HG03520 (cell line): Measurements from ENCODE around the gene MPRIP.
"Not testable (repeated sequence)": the region's sequence is repeated elsewhere in the genome, so short reads cannot be mapped to it uniquely, and the experiment has no call there.

Source experiments
- ATAC-seq: cut with Tn5 transposase; IDR thresholded peaks from one replicate; pipeline ENCODE4 v1.9.1; 2021; ENCODE audit warnings: mild to moderate bottlenecking, moderate library complexity; ENCODE audit not compliant: unreplicated experiment

The MPRIP gene, protein sequence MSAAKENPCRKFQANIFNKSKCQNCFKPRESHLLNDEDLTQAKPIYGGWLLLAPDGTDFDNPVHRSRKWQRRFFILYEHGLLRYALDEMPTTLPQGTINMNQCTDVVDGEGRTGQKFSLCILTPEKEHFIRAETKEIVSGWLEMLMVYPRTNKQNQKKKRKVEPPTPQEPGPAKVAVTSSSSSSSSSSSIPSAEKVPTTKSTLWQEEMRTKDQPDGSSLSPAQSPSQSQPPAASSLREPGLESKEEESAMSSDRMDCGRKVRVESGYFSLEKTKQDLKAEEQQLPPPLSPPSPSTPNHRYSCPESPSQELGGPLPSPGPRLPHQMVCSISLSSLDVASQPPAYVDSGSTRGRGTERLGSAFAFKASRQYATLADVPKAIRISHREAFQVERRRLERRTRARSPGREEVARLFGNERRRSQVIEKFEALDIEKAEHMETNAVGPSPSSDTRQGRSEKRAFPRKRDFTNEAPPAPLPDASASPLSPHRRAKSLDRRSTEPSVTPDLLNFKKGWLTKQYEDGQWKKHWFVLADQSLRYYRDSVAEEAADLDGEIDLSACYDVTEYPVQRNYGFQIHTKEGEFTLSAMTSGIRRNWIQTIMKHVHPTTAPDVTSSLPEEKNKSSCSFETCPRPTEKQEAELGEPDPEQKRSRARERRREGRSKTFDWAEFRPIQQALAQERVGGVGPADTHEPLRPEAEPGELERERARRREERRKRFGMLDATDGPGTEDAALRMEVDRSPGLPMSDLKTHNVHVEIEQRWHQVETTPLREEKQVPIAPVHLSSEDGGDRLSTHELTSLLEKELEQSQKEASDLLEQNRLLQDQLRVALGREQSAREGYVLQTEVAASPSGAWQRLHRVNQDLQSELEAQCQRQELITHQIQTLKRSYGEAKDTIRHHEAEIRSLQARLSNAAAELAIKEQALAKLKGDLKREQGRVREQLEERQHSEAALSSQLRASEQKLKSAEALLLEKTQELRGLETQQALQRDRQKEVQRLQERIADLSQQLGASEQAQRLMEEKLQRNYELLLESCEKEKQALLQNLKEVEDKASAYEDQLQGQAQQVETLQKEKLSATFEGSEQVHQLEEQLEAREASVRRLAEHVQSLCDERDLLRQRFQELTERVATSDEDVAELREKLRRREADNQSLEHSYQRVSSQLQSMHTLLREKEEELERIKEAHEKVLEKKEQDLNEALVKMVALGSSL (N-terminal part only)

GRCh38 chr17:17042384-17042736 is at the start of gene MPRIP:
Gene MPRIP, plus strand, starts transcription at chr17:17042457. Its CDS starts 392 bp downstream, at chr17:17042849.
- ATAC-seq: no peak

GRCh38 chr17:16994631-16995030 is 47.6 kb upstream of the MPRIP start:
- ATAC-seq: no peak

GRCh38 chr17:16995930-16996329 is 46.3 kb upstream of the MPRIP start:
- no peak for ATAC-seq

DNA sequence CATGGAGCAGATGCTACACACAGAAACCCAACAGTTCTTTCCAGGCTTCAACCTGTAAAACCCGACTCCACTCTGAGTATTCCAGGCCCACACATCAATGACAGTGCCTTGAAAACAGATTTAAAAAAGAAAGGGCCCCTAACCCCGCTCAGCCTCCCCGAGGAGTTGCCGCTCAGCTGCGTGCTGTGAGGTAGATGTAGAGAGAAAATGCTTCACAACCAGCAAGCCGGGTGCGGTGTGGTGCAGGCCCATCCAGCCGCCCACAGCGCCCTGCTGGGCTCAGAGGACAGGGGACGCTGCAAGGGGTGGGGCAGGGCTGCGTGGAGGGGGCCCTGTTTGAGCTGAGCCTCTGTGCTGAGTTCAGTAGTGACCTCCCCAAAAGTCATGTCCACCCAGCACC is 45.5 kb upstream of the MPRIP start:
- not testable (repeated sequence) for ATAC-seq

DNA sequence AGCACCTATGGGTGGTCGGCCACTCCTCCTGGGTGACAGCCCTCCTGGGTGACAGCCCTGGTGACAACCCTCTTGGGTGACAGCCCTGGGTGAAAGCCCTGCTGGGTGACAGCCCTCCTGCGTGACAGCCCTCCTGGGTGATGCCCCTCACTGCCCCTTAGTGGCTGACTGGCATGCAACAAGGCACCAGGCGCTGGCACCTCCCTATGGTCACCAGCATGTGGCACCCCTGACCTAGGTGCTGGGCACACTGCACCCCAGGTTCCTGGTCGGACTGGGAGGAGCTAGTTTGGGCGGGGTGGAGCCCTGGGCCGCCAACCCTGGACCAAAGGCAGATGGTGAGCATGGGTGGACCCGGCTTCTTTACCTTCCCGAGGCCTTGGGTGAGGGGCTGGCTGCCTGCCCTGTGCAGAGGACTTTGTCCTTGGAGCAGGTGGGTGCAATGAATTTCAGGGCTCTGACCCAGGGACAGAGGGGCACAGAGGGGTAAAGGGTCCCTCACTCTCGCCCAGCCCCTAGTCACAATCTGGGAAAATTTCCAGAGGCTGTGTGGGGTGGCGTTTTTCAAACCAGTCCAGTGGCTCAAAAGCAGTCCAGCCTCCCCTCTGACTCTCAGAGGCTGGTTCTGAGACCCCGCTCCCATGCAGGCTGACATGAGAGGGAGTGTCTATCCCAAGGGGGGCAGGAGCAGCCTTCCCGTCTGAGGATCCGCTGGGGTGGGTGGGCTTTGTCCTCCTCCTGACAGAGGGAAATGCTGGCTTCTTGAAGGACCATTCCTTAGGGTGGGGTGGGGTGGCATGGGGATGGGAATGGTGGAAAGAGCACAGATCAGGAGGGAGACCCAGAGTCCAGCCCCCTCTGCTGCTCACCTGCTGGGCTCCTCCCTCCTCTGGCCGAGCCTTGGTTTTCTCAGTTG is 44.5 kb upstream of the MPRIP start:
- no peak for ATAC-seq

DNA sequence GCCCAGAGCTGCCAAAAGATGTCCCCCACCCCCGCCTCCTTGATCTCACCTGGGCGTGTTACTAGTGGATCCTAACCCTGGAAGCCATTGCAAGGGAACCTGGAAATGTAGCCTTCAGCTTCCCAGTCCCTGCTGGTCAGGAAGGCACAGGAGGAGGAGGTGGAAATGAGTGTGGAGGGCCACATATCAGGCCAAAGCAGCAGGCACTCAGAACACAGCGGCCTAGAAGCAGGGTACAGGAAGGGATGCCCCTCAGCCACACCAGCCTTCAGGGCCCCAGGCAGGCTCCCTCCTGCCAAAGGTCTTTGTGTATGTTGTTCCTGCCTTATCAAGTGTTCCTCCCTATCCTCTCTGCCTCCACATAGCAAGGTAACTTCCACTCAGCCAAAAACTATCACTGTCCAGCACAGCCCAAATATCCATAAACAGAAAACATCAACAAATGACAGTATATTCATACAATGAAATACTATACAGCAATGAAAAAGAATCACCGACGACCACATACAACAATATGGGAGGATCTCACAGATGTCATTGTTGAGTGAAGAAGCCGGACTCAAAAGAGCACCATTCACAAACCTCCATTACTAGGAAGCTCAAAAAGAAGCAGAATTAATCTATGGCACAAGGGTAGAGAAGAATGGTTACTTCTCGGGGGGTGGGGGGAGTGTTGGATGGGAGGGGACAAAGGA is 42.2 kb upstream of the MPRIP start:
- no peak for ATAC-seq

DNA sequence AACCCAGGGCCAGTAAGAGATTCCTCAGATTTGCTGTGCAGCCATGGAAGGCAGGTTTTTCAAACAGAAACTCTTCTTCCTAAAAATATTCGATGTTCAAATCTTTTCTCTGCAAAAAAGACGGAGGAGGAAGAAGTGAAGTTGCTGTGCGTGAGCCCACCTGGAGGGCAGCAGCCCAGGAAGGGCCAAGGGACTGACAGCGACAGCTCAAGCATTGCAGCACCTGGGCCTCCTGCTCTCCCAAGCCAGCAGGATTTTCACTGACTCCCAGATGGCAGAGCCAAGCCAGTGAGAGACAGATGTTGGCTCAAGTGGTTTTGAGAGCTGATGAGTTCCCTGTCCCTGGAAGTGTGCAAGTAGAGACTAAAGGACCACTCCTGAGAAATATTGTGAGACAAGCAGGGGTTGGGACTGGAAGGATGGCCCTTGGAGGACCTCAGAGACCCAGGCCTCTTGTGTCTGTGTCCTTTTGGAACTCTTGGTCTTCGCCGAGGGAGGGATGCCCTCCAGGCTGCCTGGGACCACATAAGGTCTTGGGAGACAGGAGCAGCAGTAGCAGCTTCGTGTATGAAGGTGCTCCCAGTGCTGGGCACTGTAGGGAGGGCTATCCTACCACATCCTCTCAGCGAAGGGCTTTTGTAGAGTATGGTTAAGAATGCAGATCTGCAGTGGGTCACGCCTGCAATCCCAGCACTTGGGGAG is 41.0 kb upstream of the MPRIP start:
- no peak for ATAC-seq

DNA sequence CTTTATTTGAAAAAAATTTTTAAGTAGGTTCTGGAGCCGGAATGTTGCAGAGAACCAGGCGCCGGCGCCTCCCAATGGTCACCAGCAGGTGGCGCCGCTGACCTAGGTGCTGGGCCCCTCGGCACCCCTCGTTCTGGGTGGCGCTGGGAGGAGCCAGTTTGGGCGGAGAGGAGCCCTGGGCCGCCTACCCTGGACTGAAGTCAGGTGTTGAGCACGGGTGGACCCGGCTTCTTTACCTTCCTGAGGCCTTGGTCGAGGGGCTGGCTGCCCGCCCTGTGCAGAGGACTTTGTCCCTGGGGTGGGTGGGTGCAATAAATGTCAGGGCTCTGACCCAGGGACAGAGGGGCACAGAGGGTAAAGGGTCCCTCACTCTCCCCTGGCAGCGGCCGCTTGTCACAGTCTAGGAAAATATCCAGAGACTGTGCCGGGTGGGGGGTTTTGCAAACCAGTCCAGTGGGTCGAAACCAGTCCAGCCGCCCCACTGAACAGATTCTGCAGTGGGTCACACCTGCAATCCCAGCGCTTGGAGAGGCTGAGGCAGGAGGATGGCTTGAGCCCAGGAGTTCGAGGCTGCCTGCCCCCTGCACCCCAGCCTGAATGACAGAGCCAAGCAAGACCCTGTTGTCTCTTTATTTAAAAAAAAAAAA is 40.3 kb upstream of the MPRIP start:
- ATAC-seq: no peak

GRCh38 chr17:17002731-17003715 is 39.2 kb upstream of the MPRIP start:
- ATAC-seq: not testable (repeated sequence)

- ATAC-seq: no peak
These were observed 37.8 kb upstream of the MPRIP start for GRCh38 chr17:17004251-17004996.

- ATAC-seq: not testable (repeated sequence)
These were observed 37.2 kb upstream of the MPRIP start for GRCh38 chr17:17004997-17005614.

DNA sequence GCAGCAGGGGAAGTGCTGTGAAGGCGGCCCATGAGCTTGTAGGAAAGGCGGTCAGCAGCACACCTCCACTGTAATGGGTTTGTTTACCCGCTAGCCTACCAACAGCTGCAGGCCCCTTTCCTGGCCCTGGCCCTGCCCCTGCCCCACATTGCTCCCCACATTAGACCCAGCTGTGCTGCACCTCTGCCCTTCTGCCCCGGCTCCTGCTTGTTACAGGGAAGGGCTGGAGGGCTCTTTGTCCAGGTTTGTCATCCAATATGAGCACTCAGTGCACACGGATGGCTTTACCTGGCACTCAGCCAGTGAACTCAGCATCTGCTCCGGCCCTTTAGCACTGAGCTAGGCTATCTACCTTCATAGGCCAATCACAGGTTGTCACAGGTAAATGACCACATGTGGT is 34.4 kb upstream of the MPRIP start:
- ATAC-seq: not testable (repeated sequence)

GRCh38 chr17:17008621-17009397 is 33.4 kb upstream of the MPRIP start:
- not testable (repeated sequence) for ATAC-seq

- not testable (repeated sequence) for ATAC-seq
These were observed 32.3 kb upstream of the MPRIP start for GRCh38 chr17:17009972-17010371.

DNA sequence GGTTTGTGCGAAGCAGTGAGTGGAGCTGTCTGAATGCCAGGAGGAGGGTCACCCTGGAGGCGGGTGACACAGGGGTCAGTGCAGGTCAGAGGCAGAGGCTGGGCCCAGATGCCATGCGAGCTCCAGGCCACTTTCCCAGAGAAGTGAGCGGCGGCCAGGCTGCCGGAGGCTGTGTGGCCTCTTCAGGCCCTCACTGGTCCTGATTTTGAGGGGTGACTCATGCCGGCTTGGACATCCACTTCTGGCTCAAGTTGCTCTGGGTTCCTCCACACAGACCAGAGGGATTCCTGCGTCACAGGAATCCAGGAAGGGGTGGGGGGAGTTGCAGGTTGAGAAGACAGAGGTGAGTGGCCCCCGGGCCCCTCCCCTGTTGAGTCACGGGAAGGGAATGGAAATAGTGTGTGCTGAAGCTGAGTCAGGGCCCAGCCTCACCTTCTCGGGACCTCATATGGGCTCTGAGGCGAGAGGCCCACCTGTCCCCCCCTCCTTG is 31.7 kb upstream of the MPRIP start:
- ATAC-seq: not testable (repeated sequence)
